HG03175 (cell line): ENCODE measurements around the gene ZC3H7A.

Source experiments
- ATAC-seq: cut with Tn5 transposase; IDR thresholded peaks from one replicate; pipeline ENCODE4 v1.9.1; 2021; ENCODE audit warnings: mild to moderate bottlenecking, moderate library complexity; ENCODE audit not compliant: unreplicated experiment

ZC3H7A gene

GRCh38 chr16:11738742-11739544 is 58.1 kb downstream of the ZC3H7A start:
- ATAC-seq = no peak

GRCh38 chr16:11737713-11738112 is 59.3 kb downstream of the ZC3H7A start:
- ATAC-seq = no peak

- no peak for ATAC-seq
Observed at GRCh38 chr16:11736903-11737302, 60.2 kb downstream of the ZC3H7A start.

- no peak for ATAC-seq
Observed at GRCh38 chr16:11735787-11736186, 61.3 kb downstream of the ZC3H7A start.

GRCh38 chr16:11734653-11735043 is 62.4 kb downstream of the ZC3H7A start:
- no peak for ATAC-seq

- ATAC-seq = no peak
Observed at GRCh38 chr16:11734025-11734652, 62.9 kb downstream of the ZC3H7A start.

GRCh38 chr16:11731222-11731621 is 65.8 kb downstream of the ZC3H7A start:
- no peak for ATAC-seq

GRCh38 chr16:11729787-11730186 is 67.3 kb downstream of the ZC3H7A start:
- no peak for ATAC-seq

- ATAC-seq = no peak
Observed at GRCh38 chr16:11727796-11728543, 69.1 kb downstream of the ZC3H7A start.

- ATAC-seq = no peak
Observed at GRCh38 chr16:11726008-11726407, 71.0 kb downstream of the ZC3H7A start.

- ATAC-seq = no peak
Observed at GRCh38 chr16:11725457-11725856, 71.6 kb downstream of the ZC3H7A start.

- ATAC-seq = no peak
Observed at GRCh38 chr16:11722468-11722808, 74.6 kb downstream of the ZC3H7A start.

GRCh38 chr16:11721781-11722467 is 75.1 kb downstream of the ZC3H7A start:
- no peak for ATAC-seq

GRCh38 chr16:11719762-11720161 is 77.3 kb downstream of the ZC3H7A start:
- ATAC-seq = no peak

- no peak for ATAC-seq
Observed at GRCh38 chr16:11719171-11719570, 77.9 kb downstream of the ZC3H7A start.

GRCh38 chr16:11717811-11718210 is 79.2 kb downstream of the ZC3H7A start:
- no peak for ATAC-seq

- no peak for ATAC-seq
Observed at GRCh38 chr16:11716336-11716735, 80.7 kb downstream of the ZC3H7A start.

GRCh38 chr16:11715246-11715947 is 81.7 kb downstream of the ZC3H7A start:
- ATAC-seq = no peak

GRCh38 chr16:11712122-11712521 is 84.9 kb downstream of the ZC3H7A start:
- ATAC-seq = no peak

GRCh38 chr16:11711662-11712061 is 85.4 kb downstream of the ZC3H7A start:
- no peak for ATAC-seq

GRCh38 chr16:11708421-11708820 is 88.6 kb downstream of the ZC3H7A start:
- ATAC-seq = no peak
